Activated CD4-positive, alpha-beta T cell treated with anti-CD3 and anti-CD28 coated beads for 4 hours (primary cell): ENCODE results near the gene C1S.
"Not testable (repeated sequence)": the region's sequence is repeated elsewhere in the genome, so short reads cannot be mapped to it uniquely, and the experiment has no call there.

Experiments used
- DNase-seq, 2 donors: peaks; one replicate each; pipeline ENCODE4 v3.0.0-alpha.2; 2020

Gene C1S

DNA sequence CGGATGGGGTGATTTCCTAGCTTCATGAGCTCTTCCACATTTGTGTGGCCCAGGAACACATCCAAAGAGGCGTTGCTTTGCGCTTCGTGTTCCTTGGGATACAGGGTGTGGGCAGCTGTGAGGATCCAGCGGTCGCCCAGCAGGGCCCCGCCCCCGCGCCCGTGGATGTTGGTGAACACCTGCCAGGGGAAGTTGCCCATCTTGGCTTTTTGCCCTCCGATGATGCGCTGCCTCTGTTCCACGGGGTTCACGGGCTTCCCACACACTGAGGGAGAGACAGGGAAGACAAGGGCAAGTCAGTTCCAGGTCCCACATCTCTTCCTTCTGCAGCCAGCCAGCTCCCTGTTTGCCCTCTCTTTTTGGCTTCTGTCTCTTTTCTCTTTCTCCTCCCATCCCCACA is 20.5 kb downstream of the C1S start:
- DNase-seq = no peak

DNA sequence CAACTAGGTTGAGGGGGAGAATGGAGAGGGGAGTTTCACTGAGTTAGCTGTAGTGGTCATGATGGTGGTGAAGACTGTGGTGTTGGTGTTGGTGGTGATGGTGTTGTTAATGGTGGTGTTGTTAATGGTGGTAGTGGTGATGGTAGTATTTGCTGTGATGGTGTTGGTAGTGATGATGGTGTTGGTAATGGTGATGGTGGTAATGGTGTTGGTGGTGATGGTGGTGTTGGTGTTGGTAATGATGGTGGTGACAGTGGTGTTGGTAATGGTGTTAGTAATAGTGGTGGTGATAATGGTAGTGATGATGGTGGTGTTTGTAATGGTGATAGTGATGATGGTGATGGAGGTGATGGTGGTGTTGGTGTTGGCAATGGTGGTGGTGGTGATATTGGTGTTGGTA is 22.6 kb downstream of the C1S start:
- no peak for DNase-seq

DNA sequence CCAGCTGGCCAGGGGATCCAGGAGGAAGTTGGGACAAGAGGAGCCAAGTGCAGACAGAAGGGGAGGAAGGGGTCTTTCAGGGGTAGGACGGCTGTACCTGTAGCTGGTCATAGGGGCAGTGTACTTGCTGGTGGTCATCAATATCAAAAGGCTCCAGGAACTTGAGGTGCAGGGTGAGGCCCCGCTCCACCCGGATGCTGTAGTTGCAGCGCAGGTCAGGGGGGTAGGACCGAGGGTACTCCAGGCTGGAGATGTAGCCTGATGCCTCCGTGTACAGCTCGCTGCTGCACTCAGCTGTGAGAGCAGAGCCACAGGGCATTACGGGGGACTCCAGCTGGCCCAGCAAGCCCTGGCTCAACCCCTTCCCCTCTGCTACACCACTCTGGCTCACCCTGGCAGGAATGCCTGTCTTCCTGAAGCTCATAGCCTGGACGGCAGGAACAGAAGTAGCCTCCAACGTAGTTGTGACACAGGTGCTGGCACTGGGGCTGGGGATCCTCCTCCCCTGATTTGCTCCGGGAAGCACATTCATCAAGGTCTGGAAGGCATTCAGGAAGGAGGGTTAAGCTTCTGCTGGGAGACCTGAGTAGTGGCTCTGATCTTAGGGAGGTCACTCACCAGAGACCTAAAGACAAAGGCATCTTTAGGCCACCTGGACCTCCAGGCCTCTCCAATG is 28.8 kb downstream of the C1S start:
- no peak for DNase-seq

DNA sequence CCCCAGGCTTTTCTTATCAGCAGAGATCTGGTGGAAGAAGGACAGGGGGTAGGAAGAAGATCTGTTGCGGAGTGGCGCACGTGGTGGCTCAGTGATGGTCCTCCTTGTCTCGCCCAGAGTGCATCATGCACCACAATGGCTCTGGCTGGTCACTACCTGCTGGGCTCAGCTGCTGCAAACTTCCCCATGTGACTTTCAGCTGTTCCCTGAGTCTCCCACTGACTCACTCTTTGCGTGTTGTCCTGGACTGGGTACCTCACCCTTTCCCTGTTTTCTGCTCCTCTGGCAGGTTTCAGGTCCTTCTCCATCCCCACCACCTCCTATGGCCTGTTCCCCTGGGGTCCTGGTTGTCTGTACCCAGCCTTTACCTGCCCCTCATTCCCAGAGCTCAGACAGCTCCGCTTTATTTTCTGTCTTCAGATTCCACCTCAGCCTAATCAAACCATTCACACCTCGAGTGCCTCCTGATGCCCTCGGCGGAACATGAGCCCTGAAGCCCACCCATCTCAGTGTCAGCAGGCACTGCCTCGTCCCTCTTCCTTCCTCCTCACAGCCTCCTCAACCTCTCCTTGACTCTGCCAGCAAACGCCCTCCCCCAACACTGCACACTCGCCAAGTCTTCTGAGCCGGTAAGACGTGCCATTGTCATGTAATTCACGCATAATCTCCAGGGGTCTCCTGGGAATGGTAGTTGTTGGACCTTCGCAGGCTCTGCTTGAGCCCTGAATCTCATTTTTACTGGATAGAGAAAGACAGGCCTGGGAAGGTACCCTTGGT is 29.9 kb downstream of the C1S start:
- DNase-seq = no peak

DNA sequence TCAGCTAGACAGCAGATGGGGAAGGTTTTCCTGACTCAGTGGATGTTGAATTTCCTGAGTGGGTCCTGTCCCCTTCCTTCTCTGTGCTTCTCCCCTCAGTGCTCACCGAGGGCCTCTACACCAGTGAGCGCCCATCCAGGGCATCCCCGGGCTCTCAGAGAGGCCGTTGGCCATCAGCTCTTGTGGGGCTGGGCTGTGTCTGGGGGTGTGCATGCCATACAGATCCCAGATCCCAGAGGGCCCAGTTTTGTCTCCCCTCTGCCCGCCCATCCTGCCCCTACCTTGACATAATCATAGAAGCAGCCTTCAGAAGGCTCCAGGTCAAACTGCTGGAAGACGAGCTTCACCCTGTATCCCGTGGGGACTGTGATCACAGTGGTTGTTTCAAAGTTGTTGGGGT is 30.7 kb downstream of the C1S start:
- DNase-seq = no peak

DNA sequence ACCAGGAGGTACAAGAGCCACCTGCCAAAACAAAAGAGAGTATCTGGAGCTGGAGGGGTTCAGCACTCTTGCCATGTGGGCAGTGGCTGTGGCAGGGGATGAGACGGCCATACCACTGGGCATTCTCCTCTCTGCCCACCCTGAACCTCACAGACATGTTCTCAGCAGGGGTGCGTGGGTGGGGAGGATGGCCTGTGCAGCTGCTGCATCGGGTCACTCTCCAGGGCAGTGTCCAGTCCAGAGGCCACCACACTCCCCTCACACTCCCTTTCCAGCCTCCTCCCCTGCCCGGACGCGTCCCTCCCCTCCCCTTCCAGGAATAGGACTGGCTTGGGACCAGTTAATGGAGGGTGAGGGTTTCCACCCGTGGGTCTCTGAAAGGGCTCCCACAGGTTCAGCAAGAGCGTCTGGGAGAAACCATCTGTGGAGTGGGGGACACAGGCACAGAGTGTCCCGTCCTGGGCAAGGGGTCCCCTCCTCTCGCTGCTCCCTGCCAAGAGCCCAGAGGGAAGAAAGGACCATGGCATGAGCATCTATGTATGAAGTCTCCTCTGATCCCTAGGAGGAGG is 31.2 kb downstream of the C1S start:
- no peak for DNase-seq

DNA sequence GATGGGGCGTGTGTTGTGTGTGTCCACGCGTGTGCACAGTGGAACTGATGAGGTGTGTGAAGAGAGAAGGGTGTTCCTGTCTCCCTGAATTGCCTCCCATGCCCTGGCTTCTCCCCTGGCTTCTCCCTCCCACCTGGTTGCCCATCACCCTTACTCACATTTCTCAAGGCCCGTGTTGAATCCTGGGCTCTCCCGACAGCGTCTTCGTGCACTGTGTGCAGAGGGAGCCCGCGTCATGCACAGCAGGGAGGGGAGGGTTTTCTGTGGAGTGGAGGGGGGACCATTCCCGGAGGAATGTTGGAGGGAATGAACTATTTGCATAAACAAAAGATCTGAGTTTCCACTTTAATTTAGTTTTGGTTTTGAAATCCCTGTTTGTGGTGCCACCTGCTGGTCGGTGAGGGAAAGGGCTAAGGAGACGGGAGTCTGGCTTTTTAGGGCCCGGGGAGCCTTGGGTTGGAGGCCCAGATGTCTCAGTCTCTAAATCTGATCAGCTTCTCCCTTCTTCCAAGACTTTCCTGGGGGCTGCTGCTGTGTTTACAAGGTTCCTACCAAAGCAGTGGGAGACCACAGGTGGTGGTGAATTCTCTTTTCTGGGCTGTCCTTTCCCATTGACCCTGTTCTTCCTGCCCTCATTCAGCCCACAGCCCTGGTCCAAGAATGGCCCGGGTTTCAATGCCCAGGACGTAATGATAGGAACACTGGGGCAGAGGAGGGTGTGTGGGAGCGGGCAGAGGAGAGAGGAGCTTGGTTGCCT is 31.9 kb downstream of the C1S start, which contains the start of gene C1R:
Gene C1R, minus strand, starts transcription at position 217 of the 757 bp plus-strand sequence. Its CDS starts 57 bp downstream, at position 160.
- DNase-seq = peak; percentile 64 to 76

DNA sequence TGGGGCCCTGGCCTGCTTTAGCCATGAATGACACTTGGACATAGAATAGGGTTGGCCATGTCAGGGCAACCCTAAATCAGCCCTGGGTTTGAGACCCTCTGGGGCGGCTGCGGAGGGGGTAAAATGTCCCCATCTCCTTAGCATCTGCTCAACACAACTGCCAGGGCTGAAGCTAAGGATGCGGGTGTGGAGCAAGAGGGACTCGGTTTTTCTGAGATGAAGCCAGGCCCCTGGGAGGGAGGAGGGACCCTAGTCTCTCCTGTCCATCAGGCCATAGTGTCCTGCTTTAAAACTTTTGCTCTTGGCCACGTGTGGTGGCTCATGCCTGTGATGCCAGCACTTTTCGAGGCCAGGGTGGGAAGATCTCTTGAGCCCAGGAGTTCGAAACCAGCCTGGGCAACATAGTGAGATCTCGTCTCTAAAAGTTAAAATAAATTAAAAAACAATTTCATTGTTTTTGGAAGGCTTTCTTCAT is 32.5 kb downstream of the C1S start:
- no peak for DNase-seq

DNA sequence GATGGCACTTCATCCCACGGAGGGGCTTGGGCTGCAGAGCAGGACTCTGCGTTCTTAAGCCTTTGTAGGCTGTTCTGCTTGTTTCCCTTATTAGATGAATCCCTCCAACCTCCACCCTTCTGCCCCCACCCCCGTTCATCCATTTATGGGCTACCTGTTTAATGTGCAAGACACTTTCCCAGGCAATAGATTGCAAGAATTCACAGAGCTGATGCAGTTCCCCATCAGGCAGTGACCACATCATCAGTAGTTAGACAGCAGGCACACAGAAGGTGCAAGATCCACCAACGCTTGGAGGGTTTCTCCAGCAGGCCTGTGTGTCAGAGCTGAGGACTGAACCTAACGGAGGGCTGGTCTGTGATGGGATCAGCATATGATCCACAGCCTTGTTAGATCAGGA is 33.0 kb downstream of the C1S start:
- DNase-seq = no peak

DNA sequence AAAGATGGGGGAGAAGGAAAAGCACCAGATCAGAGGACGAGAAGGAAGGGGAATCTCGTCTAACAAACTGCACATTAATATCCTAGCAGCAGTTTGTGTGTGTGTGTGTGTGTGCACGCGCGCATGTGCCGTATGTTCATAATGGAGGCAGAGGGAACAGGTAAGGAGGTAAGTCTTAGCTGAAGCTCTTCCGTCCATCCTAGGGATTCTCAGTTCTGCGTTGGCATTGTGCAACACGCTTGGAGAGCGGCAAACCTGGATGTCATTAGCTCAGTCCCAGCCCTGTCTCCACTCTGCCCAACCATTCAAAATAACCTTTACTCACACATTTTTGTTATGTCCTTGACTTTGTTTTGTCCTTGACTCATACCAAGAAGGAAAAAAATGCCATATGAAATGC is 33.4 kb downstream of the C1S start:
- DNase-seq = no peak

DNA sequence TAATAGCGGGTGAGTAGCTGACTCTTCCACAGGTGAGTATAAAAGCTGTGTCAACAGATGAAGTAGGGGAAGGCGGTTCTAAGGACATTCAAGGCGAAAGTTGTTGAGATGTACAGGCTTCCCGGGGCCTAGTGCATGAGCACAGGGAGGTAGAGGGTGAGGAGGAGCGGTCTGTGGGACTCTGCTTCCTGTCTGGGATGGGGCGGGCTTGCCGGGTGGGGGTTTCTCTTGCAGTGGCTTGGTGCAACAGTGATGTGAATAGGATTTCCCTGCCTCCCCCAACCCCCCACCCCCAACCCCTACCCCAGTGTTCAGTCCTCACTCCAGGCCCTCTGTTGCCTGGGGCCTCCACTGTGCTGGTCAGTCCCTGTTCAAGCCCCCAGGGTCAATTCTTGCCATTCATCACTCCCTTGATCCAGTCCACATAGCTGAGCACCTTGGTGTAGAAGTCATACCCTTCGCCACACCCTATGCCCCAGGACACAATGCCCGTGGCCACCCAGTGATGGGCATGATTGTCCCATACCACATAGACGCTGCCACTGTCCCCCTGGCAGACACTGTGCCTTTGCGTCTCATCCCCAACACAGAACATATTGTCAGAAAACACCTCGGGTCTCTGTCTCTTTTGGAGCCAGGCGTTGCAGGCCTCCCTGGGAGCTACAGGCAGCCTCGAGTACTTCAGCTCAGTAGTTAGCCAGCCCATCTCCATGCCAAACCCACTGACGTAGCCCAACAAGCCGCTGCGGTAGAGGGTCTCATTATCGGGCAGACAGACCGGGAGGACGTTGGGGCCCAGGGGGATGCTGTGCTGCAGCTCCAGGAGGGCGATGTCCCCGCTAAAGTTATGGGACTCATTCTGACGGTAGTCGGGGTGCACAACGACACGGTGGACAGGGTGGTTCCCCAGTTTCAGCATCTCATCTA is 35.8 kb downstream of the C1S start:
- no peak for DNase-seq

DNA sequence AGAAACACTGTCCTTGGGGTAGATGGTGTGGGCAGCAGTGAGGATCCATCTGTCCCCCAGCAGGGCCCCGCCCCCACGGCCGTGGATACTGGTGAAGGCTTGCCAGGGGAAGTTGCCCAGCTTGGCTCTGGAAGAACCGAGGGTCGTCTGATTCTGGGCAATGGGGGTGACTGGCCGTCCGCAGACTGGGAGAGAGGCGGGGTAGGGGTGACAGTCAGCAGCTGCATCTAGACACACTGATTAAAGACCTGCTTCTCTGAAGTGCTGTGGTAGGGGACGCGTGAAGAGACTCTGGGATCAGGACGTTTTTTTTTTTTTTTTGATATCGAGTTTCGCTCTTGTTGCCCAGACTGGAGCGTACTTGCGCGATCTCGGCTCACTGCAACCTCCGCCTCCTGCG is 36.5 kb downstream of the C1S start:
- DNase-seq = no peak

DNA sequence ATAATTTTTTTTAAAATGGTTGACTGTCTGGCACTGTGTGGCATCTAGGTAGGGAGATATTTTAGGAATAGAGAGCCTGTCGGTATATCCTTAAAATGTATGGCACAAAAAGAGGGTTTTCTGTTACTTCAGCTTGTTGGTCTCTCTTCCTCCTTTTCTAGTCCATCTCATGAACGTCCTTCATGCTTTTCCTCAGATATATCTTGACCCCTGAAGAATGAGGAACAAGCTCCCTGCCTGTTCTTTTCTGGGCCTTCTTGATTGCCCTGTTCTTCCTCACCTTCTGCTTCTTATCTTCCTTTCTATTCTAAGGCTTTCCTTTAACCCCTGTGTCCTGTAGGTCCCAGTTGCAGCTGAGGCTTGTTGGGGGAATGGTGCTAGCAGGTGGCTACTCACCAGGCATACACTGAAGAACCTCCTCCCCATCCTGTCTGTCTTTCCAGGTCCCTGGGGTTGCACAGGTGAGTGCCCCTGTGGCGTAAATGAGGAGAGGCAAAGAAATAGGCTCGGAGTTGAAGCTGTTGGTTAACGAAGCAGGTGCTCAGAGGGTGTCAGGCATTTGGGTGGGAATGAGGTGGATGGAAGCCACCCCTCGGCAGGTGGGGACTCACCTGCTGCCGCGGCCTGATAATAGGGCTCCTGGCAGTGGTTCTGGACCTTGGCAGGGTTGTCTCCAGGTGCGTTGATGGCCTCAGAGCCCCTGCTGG is 38.9 kb downstream of the C1S start:
- DNase-seq = no peak

DNA sequence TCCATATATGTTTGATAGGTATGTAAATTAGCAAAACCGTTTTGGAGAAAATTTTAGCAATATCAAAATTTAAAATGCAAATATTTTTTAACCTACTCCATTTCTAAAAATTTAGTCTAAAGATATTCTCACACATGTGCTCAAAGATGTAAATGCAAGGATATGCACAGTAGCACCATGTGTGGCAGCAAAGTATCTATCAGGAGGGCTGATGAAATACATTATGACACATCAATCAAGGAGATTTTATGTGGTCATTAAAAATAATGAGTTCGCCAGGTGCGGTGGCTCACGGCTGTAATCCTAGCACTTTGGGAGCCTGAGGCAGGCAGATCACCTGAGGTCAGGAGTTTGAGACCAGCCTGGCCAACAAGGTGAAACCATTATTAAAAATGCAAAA is 39.7 kb downstream of the C1S start:
- DNase-seq = no peak

DNA sequence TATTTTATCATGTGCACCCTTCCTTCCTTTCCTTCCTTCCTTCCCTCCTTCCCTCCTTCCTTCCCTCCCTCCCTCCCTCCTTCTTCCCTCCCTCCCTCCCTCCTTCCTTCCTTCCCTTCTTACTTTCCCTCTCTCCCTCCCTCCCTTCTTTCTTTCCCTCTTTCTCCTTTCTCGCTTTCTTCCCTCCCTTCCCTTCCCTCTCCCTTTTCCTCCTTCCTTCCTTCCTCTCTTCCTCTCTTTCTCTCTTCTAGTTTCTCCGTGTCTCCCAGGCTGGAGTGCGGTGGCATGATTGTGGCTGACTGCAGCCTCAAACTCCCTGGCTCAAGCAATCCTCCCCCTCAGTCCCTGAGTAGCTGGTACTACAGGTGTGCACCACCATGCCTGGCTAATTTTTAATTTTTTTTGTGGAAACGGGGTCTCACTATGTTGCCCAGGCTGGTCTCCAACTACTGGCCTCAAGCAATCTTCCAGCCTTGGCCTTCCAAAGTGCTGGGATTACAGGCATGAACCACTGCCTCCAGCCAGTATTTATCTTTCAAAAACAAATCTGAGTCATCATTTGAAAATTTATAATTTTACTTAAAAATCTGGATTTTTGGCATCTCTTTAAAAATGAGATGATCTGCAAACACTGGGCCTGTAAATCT is 40.7 kb downstream of the C1S start:
- no peak for DNase-seq

DNA sequence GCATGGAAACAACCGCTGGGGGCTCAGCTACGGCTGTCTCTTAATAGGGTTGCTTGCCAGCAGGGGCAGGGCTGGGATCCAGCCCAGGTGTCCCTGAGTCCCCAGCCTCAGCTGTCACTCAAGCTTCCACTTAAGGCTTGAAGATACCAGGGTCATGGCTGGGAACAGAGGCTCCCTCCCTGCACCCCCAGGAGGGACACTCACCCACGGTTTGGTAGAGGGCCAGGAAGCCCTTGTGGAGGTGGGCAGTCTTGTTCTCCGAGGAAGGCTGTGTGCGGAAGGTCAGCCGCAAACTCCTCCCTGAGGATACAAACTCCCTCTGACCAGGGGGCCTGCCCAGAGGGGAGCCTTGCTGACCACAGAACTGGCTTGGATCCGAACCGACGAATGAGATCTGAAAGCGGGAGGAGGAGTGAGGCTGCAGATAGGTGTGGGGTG is 41.2 kb downstream of the C1S start:
- DNase-seq = no peak

DNA sequence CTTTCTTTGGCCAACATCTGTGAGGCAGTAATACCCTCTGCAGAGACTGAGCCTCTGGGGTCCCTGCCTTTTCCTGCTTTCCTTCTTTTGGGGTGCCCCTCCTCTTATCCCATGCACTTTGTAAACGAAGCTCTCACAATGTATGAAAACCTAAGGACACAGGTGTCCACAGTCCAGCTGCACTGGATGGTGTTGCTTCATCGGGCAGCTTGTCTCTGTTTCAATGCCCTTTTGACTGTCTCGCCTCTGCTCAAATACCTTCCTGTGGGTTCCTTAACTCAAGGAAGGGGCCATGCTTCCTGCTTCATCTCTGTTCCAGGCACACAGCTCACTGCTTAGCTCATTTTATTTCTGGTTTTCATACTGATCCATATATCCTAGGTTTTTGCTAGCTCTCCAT is 42.1 kb downstream of the C1S start:
- DNase-seq = no peak

DNA sequence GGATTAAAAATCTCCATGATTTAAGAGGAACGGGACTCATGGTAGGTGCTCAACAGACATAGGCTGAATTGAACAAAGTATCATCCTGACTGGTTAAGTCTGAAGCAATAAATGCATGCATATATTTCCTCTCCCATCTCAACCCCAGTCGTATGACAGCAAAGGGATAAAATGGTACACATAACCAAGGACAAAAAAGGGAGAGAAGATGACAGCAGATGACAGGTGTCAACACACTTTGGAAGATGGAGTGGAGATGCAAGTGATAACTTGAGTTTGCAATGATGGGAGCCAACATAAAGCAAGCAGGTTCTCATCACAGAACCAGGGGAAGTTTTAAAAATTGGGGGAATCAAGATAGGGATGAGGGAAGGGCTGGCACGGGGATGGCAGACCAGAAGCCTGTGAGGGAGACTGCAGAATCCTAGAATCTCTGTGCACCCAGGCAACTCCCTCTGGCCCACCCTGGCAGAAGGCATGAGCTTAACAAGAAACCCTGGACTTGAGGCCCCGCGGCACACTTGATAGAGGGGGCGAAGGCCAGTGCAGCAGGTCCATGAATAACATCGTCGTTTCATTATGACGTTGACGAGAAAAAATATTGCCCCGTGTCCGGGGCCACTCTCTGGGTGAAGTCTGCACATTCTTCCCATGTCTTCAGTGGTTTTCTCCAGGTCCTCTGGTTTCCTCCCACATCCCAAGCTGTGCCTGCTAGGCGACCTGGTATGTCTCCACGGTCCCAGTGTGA is 43.5 kb downstream of the C1S start:
- no peak for DNase-seq

DNA sequence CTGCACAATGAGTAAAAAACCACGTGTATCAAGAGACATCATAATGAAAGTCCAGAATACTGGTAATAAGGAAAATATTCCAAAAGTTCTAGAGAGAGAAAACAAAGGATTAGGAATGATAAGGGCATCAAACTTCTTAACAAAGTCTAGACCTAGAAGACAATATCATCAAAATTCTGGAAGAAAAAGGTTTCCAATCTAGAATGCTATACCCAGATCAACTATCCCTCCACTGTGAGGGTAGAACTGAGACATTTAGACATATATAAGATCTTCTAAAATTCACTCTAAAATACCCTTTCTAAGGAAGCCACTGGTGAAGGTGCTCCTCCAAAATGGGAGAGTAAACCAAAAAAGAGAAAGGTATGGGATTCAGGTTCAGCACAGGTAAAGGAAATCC is 45.6 kb downstream of the C1S start:
- DNase-seq = no peak

DNA sequence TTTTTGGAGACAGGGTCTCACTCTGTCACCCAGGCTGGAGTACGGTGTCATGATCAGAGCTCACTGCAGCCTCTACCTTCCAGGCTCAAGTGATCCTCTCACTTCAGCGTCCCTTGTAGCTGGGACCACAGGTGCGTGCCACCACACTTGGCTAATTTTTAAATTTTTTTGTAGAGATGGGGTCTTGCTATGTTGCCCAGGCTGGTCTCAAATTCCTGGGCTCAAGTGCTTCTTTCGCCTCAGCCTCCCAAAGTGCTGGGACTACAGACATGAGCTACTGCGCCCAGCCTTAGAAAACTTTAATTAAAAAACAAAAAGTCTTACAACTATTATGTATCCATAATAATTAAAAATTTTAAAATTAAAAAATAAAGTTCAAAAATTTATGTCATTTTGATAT is 46.7 kb downstream of the C1S start:
- DNase-seq = not testable (repeated sequence)
